ENCODE results near the gene UPF1. TPM values are rescaled to one million over a fixed set of nuclear protein-coding genes. Genes with fewer than 3 reads are reported as not detected.

Gene UPF1
- total RNA-seq, 1 experiment from 2014 or later, result 50.4 TPM

DNA sequence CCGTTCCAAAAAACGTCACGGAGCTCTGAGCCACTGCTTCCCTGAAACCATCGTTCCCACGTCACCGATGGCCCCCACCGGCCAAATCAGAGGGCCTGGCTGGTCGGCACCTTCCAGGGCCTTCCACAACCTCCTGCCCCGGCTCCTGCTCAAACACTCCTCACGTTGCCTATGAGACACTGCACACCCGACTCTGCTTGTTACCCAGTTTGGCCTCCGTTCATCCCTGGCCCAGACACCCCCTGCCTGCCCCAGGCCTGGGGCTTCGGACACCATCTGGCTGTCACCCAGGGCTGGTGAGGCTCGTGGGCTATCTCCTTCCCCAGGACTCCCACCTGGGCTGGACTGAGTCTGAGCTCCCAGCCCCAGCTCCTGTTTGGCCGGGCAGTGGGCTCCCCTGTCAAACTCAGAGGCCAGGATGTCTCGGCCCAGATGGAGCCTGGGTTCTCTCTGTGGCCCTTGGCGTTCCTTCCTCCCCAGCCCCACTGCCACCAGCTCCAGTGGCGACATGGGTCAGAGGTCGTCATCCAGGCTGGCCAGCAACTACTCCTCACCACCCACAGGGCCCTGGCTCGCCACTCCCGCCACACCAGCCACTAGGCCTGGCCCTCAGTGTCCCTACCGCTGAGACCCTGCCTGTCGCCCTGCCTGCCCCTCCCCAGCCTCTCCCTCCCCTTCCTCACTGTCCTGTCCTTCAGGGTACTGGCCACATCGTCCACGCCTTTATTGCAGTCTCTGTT, 46.5 kb downstream of the UPF1 start:
- DNase-seq, result no peak
- Histone ChIP-seq H3K9me3 (replicated peaks) (no peaks in the 10 kb centered on the region; the same call in 1 of the 2 replicates), H3K27ac (no peak overlapping the region), H3K4me1 (no peaks in the 10 kb centered on the region), H3K36me3 (no peaks in the 10 kb centered on the region), H3K4me3 (no peak overlapping the region), H3K27me3 (no peaks in the 10 kb centered on the region)

DNA sequence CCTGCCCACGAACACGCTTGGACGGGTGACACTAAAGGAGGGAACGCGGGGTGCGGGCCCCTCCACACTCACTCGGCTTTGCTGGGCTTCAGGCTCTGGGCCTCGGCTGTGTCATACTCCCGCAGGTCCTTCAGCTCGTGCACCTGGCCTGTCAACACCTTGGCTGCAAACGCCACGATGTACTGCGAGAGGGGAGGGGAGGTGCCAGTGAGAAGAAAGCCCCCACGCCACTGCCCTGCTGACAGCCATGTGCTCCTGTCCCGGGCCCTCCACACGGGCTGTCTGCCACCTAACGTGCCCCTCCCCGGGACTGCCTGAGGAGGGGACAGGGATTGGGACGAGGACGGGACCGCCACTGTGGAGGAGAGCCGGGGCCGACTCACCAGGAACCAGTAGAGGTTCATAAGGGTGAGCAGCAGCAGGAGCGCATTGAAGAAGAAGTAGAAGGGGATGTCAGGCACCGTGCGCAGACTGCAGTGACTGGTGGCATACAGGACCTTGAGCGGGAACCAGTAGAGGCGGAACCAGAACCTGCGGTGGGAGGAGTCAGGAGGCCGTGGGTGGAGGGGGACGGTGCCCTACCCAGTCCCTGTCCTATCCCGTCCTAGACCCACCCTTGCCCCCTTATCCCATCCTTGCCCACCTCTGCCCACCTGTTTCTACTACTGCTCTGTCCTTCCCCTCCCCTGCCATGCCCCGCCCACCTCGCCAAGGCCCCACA, 47.3 kb downstream of the UPF1 start:
- Histone ChIP-seq H3K9me3 (replicated peaks) (no peaks in the 10 kb centered on the region; the same call in 1 of the 2 replicates), H3K27ac (no peak overlapping the region), H3K36me3 (no peaks in the 10 kb centered on the region), H3K4me3 (no peak overlapping the region), H3K27me3 (no peaks in the 10 kb centered on the region), H3K4me1 (no peaks in the 10 kb centered on the region)
- no peak for DNase-seq

DNA sequence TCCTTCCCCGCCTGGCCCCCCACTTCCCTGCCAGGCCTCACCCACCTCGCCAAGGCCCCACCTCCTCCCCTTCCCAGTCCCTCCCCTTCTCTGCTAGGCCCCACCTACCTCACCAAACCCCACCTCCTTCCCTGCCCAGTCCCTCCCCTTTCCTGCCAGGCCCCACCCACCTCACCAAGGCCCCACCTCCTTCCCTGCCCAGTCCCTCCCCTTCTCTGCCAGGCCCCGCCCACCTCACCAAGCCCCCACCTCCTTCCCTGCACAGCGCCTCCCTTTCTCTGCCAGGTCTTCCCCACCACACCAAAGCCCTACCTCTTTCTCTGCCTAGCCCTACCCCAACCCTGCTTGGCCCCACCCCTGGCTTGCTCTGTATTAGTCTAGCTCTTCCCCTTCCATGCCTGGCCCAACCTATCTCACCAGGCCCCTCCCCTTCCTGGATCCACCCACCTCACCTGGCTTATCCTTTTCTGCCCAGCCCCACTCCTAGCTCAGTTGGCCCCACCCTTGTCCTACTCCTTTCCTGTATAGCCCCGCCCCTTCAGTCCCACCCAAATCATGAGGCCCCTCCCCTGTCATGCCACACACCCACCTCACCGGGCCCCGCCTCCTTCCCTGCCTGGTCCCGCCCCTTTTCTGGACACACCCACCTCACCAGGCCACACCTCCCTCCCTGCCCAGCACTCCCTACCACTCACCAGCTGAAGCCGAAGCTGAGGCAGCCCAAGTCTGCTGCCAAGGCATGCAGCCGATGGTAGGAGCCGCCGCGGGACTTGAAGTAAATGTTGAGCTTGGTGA, 48.0 kb downstream of the UPF1 start:
- H3K4me3 ChIP-seq, result no peak overlapping the region
- no peaks in the 10 kb centered on the region for H3K27me3 ChIP-seq
- no peak overlapping the region for H3K27ac ChIP-seq
- DNase-seq, result peak; percentile 54 to 58
- H3K36me3 ChIP-seq, result no peaks in the 10 kb centered on the region
- H3K4me1 ChIP-seq, result no peaks in the 10 kb centered on the region
- H3K9me3 ChIP-seq (replicated peaks), result no peaks in the 10 kb centered on the region; the same call in 1 of the 2 replicates

DNA sequence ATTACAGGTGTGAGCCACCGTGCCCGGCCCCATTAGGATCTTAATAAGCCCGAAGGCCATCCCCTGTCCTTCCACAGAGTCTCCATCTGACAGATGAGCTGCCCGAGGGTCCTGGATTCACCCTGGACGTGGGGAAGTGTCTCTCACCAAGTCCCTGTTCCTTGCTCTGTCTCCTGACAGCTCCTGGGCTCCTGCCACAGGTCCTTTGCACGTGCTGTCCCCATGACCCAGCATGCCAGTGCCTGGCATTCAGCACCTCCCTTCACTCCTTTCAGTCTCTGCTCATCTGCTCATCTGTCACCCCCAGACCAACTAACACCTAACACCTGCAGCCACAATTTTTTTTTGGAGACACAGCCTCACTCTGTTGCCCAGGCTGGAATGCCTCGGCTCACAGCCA, 49.7 kb downstream of the UPF1 start:
- no peak for DNase-seq
- H3K27ac ChIP-seq, result no peak overlapping the region
- H3K9me3 ChIP-seq (replicated peaks), result no peaks in the 10 kb centered on the region; the same call in 1 of the 2 replicates
- H3K36me3 ChIP-seq, result no peaks in the 10 kb centered on the region
- no peak overlapping the region for H3K4me3 ChIP-seq
- no peaks in the 10 kb centered on the region for H3K27me3 ChIP-seq
- H3K4me1 ChIP-seq, result no peaks in the 10 kb centered on the region

DNA sequence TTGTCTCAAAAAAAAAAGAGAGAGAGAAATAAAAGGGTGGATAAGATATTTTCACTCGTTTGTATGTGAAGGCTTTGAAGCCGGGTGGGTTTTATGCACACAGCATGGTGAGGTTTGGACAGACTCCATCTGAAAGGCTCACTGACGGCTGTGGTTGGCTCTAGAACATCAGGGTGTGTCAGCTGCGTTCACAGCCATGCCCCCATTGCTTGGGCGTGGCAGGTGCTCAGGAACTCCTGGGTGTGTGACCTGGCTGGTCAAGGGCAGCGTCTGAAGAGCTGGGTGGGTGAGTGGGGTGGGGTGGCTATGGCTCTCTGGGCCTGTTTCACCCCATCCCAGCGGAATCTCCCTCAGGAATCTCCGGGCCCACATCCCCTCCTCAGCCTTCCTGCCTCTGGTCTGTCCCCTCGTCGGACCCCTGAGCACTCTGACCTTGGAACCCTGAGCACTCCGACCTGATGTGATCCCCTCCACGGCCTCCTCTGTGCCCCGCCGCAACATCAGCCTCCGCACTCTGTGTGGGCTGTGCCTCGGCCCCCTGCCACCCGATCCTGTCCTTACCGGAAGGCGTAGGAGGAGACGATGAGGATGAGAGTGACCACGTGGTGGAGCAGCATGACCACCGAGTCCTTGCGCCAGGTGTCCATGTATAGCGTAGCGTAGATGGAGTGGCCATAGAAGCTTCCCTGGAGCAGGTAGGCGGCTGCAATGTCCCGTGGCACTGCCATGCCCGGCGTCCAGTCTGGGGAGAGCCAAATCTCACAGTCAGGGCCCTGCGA, 52.0 kb downstream of the UPF1 start:
- H3K36me3 ChIP-seq, result no peaks in the 10 kb centered on the region
- no peaks in the 10 kb centered on the region for H3K27me3 ChIP-seq
- H3K9me3 ChIP-seq (replicated peaks), result no peaks in the 10 kb centered on the region
- H3K27ac ChIP-seq, result no peak overlapping the region
- no peak for DNase-seq
- H3K4me3 ChIP-seq, result no peak overlapping the region
- no peaks in the 10 kb centered on the region for H3K4me1 ChIP-seq

DNA sequence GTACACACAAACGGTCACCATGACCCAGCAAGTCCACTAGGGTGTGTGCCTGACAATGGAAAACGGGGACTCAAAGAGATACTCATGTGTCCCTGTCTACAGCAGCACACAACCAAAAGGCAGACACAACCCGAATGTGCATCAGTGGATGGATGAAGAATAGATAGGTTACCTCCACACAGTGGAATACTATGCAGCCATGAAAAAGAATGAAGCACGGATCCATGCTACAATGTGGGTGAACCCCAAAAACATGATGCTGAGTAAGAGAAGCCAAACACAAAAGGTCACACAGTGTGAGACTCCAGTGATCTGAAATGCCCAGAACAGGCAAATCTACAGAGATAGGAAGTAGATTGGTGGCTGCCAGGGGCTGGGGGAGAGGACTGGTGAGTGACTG, 55.2 kb downstream of the UPF1 start:
- no peak for DNase-seq
- no peak overlapping the region for H3K4me3 ChIP-seq
- H3K27me3 ChIP-seq, result no peaks in the 10 kb centered on the region
- no peaks in the 10 kb centered on the region for H3K9me3 ChIP-seq (replicated peaks)
- no peak overlapping the region for H3K27ac ChIP-seq
- no peaks in the 10 kb centered on the region for H3K4me1 ChIP-seq
- H3K36me3 ChIP-seq, result no peaks in the 10 kb centered on the region

- DNase-seq, result no peak
- no peak overlapping the region for H3K4me3 ChIP-seq
- H3K9me3 ChIP-seq (replicated peaks), result no peaks in the 10 kb centered on the region
Measured at GRCh38 chr19:18889949-18890745, 58.4 kb downstream of the UPF1 start.

GRCh38 chr19:18893587-18894253, 62.0 kb downstream of the UPF1 start:
- H3K4me3 ChIP-seq, result peak overlapping the region; percentile 7; the same call in 1 of the 2 replicates
- H3K9me3 ChIP-seq (replicated peaks), result no peaks in the 10 kb centered on the region
- H3K27me3 ChIP-seq, result no peaks in the 10 kb centered on the region
- no peak overlapping the region for H3K27ac ChIP-seq
- peaks cover 17% of the 10 kb centered on the region for H3K4me1 ChIP-seq
- peak in 1 of 2 experiments; percentile 27 for DNase-seq
- H3K36me3 ChIP-seq, result no peaks in the 10 kb centered on the region

More at GRCh38 chr19:18889949-18890745, 58.4 kb downstream of the UPF1 start:
- Histone ChIP-seq H3K4me1 (peaks cover 12% of the 10 kb centered on the region), H3K36me3 (no peaks in the 10 kb centered on the region), H3K27ac (no peak overlapping the region), H3K27me3 (no peaks in the 10 kb centered on the region)

GRCh38 chr19:18894254-18895037, 62.7 kb downstream of the UPF1 start:
- peaks cover 17% of the 10 kb centered on the region for H3K4me1 ChIP-seq
- no peak overlapping the region for H3K27ac ChIP-seq
- no peaks in the 10 kb centered on the region for H3K27me3 ChIP-seq
- peak; percentile 88 to 90 for DNase-seq
- no peaks in the 10 kb centered on the region for H3K9me3 ChIP-seq (replicated peaks)
- H3K36me3 ChIP-seq, result no peaks in the 10 kb centered on the region
- H3K4me3 ChIP-seq, result peak overlapping the region; percentile 64

DNA sequence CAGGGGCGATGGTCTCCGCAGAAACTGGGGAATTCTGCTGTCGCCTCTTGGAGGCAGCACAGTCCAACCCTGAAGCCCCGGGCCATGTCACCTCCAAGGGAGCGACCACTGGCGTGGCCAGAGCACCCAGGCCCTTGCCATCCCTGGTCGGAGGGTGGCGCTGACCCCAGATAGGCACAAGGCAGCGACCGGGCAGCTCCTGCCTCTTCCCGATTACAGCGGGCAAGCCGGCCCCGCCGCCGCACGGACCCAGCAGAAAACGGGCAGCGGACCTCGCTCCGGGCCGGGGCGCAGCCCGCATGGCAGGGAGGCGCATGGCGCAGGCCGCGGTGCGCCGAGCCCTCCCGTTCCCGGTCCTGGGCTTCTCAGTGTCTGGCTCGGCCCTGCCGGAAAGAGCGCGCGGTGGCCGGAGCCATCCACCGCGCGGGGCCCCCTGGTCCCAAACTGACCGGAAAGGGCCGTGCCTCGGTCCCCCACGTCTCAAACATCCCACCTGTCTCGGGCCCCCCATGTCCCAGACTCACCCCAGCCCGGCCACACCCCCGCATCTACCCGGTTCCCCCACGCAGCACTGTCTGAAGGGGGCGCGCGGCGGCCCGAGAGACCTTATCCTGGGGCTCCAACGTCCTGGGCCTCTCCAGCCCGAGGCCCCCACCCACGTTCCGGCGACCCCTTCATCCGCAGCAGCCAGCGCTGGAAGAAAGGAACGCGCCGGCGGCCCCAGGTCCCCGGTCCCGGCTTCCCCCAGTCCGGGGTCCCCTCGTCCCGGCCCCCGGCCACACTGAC, 63.5 kb downstream of the UPF1 start:
- peak overlapping the region; percentile 64 for H3K4me3 ChIP-seq
- no peak overlapping the region for H3K27ac ChIP-seq
- no peaks in the 10 kb centered on the region for H3K36me3 ChIP-seq
- H3K9me3 ChIP-seq (replicated peaks), result no peaks in the 10 kb centered on the region
- H3K27me3 ChIP-seq, result no peaks in the 10 kb centered on the region
- DNase-seq, result peak; percentile 62 to 68
- peaks cover 17% of the 10 kb centered on the region for H3K4me1 ChIP-seq

DNA sequence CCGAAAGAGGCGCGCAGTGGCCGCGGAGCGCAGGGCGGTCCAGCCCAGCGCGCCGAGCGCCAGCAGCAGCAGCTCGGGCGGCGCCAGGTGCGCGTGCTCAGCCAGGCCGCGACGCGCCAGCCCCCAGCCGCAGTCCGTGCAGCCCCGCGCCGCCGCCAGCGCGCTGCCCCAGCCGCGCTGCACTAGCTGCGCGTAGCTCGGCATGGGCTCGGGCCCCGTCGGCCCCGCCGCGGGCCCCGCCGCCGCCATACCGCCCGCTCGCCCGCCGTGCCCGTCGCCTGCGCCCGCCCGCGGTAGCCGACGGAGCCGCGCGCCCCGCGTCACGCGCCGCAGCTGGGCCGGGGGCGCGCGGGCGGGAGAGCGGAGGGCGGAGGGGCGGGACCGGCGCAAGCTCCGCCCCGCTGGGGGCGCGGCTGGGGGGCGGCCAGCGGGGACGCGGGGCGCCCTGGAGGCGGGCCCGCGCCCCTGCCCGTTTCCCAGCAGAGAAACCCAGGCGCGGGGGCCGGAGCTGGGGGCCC, 64.1 kb downstream of the UPF1 start, which contains the start of gene CERS1:
Gene CERS1 (minus strand): TSS at position 335 of the 518 bp plus-strand sequence. CDS start 86 bp downstream, at position 249.
- Histone ChIP-seq H3K9me3 (replicated peaks) (no peaks in the 10 kb centered on the region), H3K27ac (no peak within 1 kb of the TSS), H3K4me3 (peak within 1 kb of the TSS; percentile 64), H3K27me3 (no peaks in the 10 kb centered on the region), H3K4me1 (peaks cover 17% of the 10 kb centered on the region), H3K36me3 (no peaks in the 10 kb centered on the region)
- peak in 1 of 2 experiments; percentile 53 for DNase-seq

DNA sequence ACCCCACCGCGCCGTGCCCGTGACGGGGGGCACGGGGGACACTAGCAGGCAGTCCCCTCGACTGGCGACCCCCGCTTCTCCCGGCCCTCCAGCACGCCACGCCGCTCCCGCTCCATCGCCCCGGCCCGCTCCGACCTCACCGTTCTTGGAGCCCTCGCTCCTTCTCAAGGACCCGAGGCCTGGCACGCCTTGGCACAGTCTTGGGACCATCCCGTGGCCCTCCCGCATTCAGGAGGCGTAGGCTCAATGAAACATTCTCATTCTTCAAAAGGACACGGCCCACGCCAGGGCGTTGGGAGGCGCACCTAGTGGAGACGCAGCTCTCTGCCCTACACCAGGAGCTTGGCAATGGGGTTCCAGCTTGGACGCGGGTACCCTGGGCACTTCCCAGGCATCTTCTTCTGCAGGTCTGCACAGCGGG, 64.7 kb downstream of the UPF1 start:
- H3K27ac ChIP-seq, result no peak overlapping the region
- DNase-seq, result no peak
- H3K36me3 ChIP-seq, result peaks cover 4% of the 10 kb centered on the region; the same call in 1 of the 2 replicates
- H3K27me3 ChIP-seq, result no peaks in the 10 kb centered on the region
- no peaks in the 10 kb centered on the region for H3K9me3 ChIP-seq (replicated peaks)
- H3K4me1 ChIP-seq, result peaks cover 17% of the 10 kb centered on the region
- H3K4me3 ChIP-seq, result no peak overlapping the region

Measured in SJCRH30 (cell line).